Keratinocyte (primary cell): ENCODE data around the gene STX10. TPM values are rescaled to one million over a fixed set of nuclear protein-coding genes. Genes with fewer than 3 reads are reported as not detected.

Experiments
- DNase-seq: peaks from one replicate; pipeline ENCODE4 v3.0.0-alpha.2; 2011; ENCODE audit warnings: low read depth, missing footprints, low spot score
- FAIRE-seq: peaks from 2 replicates; lab custom pipeline; 2011; peaks lifted over from hg19 to GRCh38; lab: Jason Lieb, UNC
- H2AFZ ChIP-seq: 2 replicates; pipeline ENCODE4 v1.6.0; 2012; ENCODE audit warnings: low read length, control low read depth, inconsistent platforms; ENCODE audit not compliant: control insufficient read depth
- H3K27ac ChIP-seq: 2 replicates; pipeline ENCODE4 v1.5.1; 2011; ENCODE audit warnings: low read length; ENCODE audit not compliant: control insufficient read depth, insufficient read depth
- H3K27me3 ChIP-seq: 3 replicates; pipeline ENCODE4 v1.6.0; 2011; ENCODE audit warnings: low read length; ENCODE audit not compliant: control insufficient read depth, insufficient read depth; ENCODE audit errors: extremely low read depth
- H3K36me3 ChIP-seq, 2 experiments: 2 replicates in 1 of 2; 3 replicates in 1 of 2; pipeline ENCODE4 v1.5.1; 2011; ENCODE audit warnings: low read length in 2 of 2, mild to moderate bottlenecking in 1 of 2; ENCODE audit not compliant: control insufficient read depth in 2 of 2, insufficient read depth in 2 of 2; ENCODE audit errors: extremely low read depth in 1 of 2
- H3K4me1 ChIP-seq: 3 replicates; pipeline ENCODE4 v1.5.1; 2011; ENCODE audit warnings: low read length; ENCODE audit not compliant: control insufficient read depth, insufficient read depth; ENCODE audit errors: extremely low read depth
- H3K4me2 ChIP-seq: 3 replicates; pipeline ENCODE4 v1.6.0; 2011; ENCODE audit warnings: low read depth, low read length; ENCODE audit not compliant: control insufficient read depth, insufficient read depth; ENCODE audit errors: extremely low read depth
- H3K4me3 ChIP-seq, 3 experiments: fragments of 200-600 bp in 1 of 3; sonication (generic) in 1 of 3; 2 replicates in 2 of 3; 3 replicates in 1 of 3; pipeline ENCODE4 v1.5.1; 2011 to 2016; ENCODE audit warnings: low read length in 3 of 3, mild to moderate bottlenecking in 3 of 3, control low read depth in 2 of 3, inconsistent platforms in 1 of 3, low read depth in 1 of 3, mixed read lengths in 1 of 3, mixed run types in 1 of 3, moderate library complexity in 1 of 3; ENCODE audit not compliant: control insufficient read depth in 2 of 3, insufficient read depth in 2 of 3; ENCODE audit errors: extremely low read depth in 1 of 3
- H3K79me2 ChIP-seq: 2 replicates; pipeline ENCODE4 v1.6.0; 2012; ENCODE audit warnings: low read length; ENCODE audit not compliant: control insufficient read depth, insufficient read depth
- H3K9ac ChIP-seq: 3 replicates; pipeline ENCODE4 v1.6.0; 2011; ENCODE audit warnings: low read length; ENCODE audit not compliant: control insufficient read depth, insufficient read depth; ENCODE audit errors: extremely low read depth
- H3K9me1 ChIP-seq: 3 replicates; pipeline ENCODE4 v1.6.0; 2011; ENCODE audit warnings: low read length; ENCODE audit not compliant: control insufficient read depth, insufficient read depth; ENCODE audit errors: extremely low read depth
- H3K9me3 ChIP-seq: 2 replicates; pipeline ENCODE4 v1.5.1; 2012; ENCODE audit warnings: low read depth, low read length; ENCODE audit not compliant: control insufficient read depth
- H4K20me1 ChIP-seq: 3 replicates; pipeline ENCODE4 v1.6.0; 2011; ENCODE audit warnings: low read length; ENCODE audit not compliant: control insufficient read depth, insufficient read depth; ENCODE audit errors: extremely low read depth
- EZH2 ChIP-seq: IDR thresholded peaks from one replicate; pipeline ENCODE4 v1.6.1; 2012; ENCODE audit warnings: inconsistent platforms, mild to moderate bottlenecking, low read length, moderate library complexity
- dilution Hi-C: fragments of 300-500 bp; cut with MboI; formaldehyde crosslinking; loops from one replicate; pipeline ENCODE4 v1.7.0; 2020; ENCODE audit warnings: low sequenced_read_pairs; ENCODE audit not compliant: extremely low pct_ligation_motif_present
- polyA plus RNA-seq, 5 experiments: library from polyadenylated mRNA; depleted of rRNA in 3 of 5; stranded (reverse) in 3 of 5; stranded (forward) in 1 of 5; unstranded in 1 of 5; fragments of >200 nt; gene quantifications; 1 replicate in 1 of 5; 2 replicates in 3 of 5; 3 replicates in 1 of 5; pipeline versions ENCODE4 v1.2.1 to v1.2.3, GENCODE V29; 2011 to 2012; ENCODE audit warnings: missing spikeins in 2 of 5, low read depth in 1 of 5, low replicate concordance in 1 of 5
- TF ChIP-seq, protein P1 (sequence below), 3 experiments: IDR thresholded peaks in 1 of 3; conservative IDR thresholded peaks in 1 of 3; optimal IDR thresholded peaks in 1 of 3; 2 replicates in 2 of 3; 3 replicates in 1 of 3; pipeline versions ENCODE3 to v1.5.1; 2011; ENCODE audit warnings: low read length in 3 of 3, mild to moderate bottlenecking in 3 of 3, moderate library complexity in 2 of 3, control low read depth in 1 of 3, inconsistent platforms in 1 of 3; ENCODE audit not compliant: insufficient read depth in 2 of 3; ENCODE audit errors: extremely low read depth in 1 of 3

STX10 gene
- polyA plus RNA-seq, 1 donor (not counting 4 experiments of a cell fraction or from before 2014, with no cell fraction given): 65.2 TPM

DNA sequence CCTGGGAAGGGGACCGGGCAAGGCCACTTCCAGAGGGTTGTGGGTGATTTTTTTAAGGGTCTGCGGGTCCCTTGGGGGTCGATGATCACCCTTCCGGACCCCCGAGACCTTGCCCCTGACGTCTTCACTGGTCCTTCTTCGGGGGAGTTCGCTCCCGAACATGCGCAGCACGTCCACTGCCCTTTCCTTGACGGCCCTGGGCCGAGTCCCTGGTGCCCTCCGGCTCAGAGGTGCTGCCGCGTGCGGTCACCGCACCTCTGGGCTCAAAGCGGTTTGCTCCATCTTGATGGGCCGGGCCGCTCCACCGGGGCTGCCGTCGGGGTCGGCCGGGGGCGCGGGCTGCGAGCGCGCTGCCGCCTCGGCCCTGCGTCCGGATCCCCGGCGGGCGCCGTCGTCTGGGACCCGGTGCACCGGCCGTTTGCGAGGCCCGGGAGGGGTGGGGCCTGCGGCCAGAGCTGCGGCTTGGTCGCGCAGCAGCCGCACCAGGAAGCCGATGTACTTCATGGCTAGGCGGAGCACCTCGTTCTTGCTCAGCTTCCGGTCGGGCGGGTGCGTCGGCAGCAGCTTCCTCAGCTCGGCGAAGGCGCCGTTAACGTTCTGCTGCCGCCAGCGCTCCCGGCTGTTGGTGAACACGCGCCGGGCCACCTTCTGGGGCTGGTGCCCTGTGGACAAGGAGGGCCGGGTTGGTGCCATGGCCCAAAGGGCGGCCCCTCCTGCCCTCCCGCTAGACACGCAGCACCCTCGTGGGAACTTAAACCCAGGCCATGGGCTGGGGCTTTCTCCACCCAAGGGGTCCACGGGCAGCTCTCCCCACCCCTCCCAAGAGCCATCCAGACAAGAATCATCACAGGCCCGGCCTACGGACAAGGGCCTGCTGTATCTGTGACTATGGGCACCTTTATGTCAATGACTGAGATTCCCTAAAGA, 50.8 kb downstream of the STX10 start:
- no peak for TF ChIP-seq EZH2
- TF ChIP-seq, protein P1, sequence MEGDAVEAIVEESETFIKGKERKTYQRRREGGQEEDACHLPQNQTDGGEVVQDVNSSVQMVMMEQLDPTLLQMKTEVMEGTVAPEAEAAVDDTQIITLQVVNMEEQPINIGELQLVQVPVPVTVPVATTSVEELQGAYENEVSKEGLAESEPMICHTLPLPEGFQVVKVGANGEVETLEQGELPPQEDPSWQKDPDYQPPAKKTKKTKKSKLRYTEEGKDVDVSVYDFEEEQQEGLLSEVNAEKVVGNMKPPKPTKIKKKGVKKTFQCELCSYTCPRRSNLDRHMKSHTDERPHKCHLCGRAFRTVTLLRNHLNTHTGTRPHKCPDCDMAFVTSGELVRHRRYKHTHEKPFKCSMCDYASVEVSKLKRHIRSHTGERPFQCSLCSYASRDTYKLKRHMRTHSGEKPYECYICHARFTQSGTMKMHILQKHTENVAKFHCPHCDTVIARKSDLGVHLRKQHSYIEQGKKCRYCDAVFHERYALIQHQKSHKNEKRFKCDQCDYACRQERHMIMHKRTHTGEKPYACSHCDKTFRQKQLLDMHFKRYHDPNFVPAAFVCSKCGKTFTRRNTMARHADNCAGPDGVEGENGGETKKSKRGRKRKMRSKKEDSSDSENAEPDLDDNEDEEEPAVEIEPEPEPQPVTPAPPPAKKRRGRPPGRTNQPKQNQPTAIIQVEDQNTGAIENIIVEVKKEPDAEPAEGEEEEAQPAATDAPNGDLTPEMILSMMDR (optimal IDR thresholded peaks at IDR 0.05 in 1 of 3, IDR thresholded peaks at IDR 0.05 in 1 of 3, conservative IDR thresholded peaks at IDR 0.05 in 1 of 3; ENCODE audit: extremely low read depth in 1 of 3, insufficient read depth in 2 of 3, low read length in 3 of 3): no peak
- Histone ChIP-seq H3K9me3 (no peaks in the 10 kb centered on the region), H3K9me1 (no peaks in the 10 kb centered on the region), H3K27me3 (no peaks in the 10 kb centered on the region), H3K36me3 (peaks cover 0 to 2% of the 10 kb centered on the region in 2 experiments), H3K27ac (no peak overlapping the region), H2AFZ (peak overlapping the region; percentile 69), H3K4me3 (peak overlapping the region in 2 of 3 experiments; percentile 7 to 46), H3K9ac (peak overlapping the region; percentile 52), H3K4me2 (peak overlapping the region; percentile 69), H3K79me2 (no peaks in the 10 kb centered on the region), H3K4me1 (peaks cover 10% of the 10 kb centered on the region), H4K20me1 (no peaks in the 10 kb centered on the region)
- FAIRE-seq: no peak
- dilution Hi-C loops: no loop called here
- DNase-seq: no peak

- FAIRE-seq: no peak
- dilution Hi-C loops: no loop called here
- H3K4me2 ChIP-seq: peak overlapping the region; percentile 69
Observed at GRCh38 chr19:13098277-13099072, 51.7 kb downstream of the STX10 start.

More at GRCh38 chr19:13098277-13099072, 51.7 kb downstream of the STX10 start:
- no peaks in the 10 kb centered on the region for H3K27me3 ChIP-seq
- H3K4me1 ChIP-seq: peaks cover 10% of the 10 kb centered on the region
- no peak overlapping the region for H3K9ac ChIP-seq
- H4K20me1 ChIP-seq: no peaks in the 10 kb centered on the region
- no peaks in the 10 kb centered on the region for H3K9me1 ChIP-seq
- no peaks in the 10 kb centered on the region for H3K79me2 ChIP-seq
- H2AFZ ChIP-seq: no peak overlapping the region
- no peak for DNase-seq
- no peaks in the 10 kb centered on the region for H3K9me3 ChIP-seq
- H3K4me3 ChIP-seq: peak overlapping the region in 1 of 3 experiments; percentile 46
- H3K27ac ChIP-seq: no peak overlapping the region
- no peak for TF ChIP-seq EZH2
- TF ChIP-seq, protein P1 (optimal IDR thresholded peaks at IDR 0.05 in 1 of 3, IDR thresholded peaks at IDR 0.05 in 1 of 3, conservative IDR thresholded peaks at IDR 0.05 in 1 of 3; ENCODE audit: extremely low read depth in 1 of 3, insufficient read depth in 2 of 3, low read length in 3 of 3): no peak
- H3K36me3 ChIP-seq: peaks cover 0 to 2% of the 10 kb centered on the region in 2 experiments
